ENCODE measurements around the gene SIGLEC1.

Gene SIGLEC1

DNA sequence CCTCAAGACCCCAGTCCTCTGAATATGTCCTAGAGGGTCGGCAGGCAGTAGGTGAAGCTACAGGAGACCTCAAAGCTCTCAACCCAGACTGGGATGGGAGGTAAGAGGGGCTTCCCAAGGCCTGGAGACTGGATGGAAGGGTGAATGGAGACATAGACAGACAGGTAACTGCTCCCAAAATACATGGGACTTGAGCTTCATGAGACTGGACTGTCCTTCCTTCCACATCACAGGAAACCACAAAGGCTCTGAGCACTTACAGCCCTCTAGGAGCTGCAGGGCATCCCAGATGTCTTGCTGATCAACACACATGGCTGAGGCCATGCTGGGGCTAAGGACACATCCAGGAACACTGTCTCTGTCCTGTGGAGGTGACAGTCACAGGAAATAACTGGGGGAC is 31.6 kb upstream of the SIGLEC1 start:
- DNase-seq, result no peak

DNA sequence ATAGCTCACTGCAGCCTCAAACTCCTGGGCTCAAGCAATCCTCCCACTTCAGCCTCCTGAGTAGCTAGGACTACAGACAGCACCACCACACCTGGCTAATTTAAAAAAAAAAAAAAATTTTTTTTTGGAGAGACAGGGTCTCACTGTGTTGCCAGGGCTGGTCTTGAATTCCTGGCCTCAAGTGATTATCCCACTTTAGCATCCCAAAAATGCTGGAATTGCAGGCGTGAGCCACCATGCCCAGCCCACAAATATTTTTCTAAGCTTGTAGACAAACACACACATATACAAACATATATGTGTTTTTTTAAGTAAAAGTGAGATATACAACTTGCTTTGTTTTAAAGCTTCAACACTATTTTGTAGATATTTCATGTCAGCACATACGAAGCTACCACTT is 30.9 kb upstream of the SIGLEC1 start:
- no peak for DNase-seq

DNA sequence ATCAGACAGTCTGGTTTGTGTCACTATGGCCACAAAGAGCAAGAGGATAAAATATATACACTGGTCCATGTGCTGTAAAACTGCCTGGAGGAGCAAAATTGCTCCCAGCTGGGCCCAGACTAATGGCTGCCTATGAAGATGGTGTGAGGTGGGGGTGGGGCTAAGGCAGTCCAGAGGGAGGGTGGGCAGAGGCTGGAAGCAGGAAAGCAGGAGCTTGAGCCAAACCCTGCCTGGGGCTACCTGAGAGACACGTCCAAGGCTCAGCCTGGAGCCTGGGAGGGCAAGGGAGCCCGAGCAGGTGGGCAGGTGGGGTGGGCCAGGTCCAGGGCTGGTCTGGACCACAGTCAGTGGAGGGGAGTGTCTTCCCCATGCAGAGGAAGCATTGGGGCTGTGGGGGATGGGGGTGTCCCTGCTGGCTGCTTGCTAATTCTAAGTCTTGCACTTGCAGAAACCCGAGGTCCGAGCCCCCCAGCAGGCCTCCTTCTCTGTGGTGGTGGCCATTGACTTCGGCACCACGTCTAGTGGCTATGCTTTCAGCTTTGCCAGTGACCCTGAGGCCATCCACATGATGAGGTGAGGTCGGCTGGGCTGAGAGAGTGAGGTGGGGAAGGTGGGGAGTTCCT is 29.5 kb upstream of the SIGLEC1 start:
- DNase-seq, result no peak

DNA sequence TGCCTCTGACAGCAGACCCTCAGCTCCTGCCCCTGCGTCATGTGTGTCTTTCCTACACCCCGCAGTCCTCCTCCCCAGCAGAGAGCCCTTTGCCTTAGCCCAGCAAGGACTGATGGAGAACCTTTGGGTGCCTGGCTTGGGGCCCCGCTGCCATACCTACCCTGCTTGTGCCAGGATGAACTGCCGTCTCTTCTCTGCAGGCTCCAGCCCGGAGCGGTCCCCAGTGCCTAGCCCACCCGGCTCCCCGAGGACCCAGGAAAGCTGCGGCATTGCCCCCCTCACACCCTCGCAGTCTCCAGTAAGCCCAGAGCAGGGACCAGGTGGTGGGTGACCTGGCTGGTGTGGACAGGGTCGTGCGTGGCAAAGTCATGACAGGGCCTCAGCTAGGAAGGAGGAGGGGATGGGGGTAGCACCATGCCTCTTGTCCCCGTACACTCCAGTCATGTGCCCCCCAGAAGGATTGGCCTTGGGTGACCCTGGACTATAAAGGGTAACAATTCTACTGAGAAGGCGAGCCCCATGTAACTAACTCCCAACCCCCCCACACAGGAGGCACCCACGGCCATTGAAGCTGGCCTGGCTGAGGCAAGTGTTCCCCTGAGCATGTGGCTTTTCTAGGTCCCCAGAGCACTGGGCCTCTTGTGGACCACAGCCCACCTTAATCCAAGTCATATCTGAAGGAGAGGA is 28.4 kb upstream of the SIGLEC1 start:
- DNase-seq, result no peak

DNA sequence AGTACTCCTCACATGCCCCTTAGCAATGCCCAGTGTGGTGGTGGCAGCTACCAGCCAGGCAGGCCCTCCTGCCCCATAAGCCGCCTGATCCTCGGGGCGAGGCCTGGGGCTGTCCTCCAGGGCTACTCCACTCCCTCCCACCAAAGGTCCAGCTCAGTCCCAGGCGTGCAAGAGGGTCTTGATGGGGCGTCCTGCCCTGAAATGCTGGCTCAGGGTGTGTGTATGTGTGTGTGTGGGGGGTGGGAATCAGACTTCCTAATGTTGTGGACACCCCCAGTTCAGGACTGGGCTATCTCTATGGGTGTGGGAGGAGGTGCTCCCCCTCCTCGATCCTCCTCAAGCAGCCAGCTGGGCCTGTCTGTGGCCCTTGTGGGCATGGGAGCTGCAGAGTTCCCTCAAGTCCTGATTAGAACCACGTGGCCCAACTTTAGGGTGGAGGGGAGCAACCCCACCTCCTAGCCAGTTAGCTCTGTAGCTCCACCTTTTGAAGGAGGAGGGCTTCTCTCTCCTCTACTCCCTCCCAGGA is 27.6 kb upstream of the SIGLEC1 start:
- DNase-seq, result no peak

DNA sequence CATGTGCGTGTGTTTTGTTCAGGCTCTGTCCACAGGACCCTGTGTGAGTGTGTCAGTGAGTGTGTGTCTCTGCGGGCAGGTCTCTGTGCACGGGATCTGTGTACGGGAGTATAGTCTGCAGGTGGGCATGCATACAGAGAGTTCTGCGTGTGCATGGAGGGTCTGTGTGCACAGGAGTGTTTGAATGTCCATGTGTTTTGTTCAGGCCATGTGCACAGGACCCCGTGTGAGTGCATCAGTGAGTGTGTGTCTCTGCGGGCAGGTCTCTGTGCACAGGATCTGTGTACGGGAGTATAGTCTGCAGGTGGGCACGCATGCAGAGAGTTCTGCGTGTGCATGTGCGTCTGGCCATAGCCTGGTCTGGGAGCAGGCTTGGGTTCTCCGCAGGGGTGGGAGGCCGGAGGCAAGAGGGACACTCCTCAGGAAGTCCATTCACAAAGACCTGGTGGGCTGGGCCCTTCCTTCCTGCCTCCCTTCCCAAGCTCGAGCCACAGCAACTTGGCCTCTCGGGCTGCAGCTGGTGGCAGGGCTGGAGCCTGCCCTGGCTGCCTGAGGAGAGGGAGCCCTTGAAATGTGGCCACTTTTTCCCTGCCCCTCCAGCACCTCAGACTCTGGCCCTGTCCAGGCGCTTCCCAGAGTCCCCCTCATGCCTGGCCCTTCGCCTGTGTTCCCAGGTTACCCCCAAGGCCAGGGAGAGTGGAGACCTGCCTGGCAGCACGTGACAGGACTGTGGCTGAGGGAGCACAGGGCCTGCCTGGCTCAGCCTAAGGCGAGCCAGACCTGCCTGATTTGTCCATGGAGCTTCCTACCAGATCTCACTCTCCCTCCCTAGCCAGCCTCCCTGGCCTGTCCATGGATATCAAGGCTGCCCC is 26.9 kb upstream of the SIGLEC1 start:
- no peak for DNase-seq

DNA sequence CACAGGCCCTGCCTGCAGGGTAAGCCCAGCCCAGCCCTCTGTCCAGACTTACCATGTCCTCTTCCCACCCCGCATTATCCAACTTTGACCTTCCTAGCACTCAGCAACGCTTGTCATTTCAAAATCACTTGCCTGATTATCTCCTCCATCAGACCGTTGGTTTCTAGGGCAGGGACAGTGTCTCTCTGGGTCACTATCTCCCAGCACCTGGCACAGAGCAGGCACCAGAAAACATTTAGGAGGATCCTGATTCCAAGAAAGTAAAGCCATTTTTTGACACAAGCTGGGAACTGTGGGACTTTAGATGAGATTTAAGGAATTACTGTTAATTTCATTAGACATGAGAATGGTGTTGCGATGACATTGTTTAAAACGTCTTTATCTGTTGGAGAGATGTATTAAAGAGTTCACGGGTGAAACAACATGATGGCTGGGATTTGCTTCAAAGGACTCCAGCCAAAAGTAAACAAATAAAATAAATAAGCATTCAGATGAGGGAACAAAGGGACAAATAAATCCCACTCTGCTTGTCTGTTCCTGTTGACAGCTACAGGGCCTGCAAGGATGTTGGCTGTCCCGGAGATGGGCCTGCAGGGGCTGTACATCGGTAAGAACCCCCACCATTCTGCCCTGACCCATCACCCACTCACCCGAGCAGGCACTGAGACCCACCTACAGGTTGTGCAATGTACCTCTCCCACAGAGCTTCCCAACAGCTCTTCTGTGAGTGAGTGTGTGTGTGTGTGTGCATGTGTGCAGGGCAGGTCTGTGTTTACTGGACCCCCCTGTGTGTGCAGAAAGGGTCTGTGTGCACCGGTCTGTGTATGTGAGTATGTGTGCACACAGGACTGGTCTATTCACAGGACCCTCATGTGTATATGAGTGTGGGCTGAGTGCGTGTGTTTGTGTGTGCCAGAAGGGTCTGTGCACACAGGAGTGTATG is 26.0 kb upstream of the SIGLEC1 start:
- no peak for DNase-seq

DNA sequence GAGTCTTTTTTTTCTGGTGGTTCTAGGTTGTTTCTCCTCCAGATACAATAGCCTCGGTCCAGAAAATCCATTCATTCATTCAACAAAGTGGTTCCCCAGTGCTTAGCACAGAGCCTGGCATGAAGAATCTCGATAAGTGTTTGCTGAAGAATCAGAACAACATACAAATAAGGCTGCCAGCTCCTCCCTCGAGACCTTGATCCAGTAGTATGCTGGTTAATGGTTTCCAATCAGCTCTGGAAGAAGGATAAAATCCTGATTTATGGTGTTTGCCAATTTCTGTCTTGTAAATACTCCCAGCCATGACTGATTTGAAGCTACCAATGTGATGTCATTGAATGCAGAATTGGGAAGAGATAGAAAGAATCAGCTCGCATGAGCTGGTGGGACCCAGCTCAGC is 23.4 kb upstream of the SIGLEC1 start:
- no peak for DNase-seq

DNA sequence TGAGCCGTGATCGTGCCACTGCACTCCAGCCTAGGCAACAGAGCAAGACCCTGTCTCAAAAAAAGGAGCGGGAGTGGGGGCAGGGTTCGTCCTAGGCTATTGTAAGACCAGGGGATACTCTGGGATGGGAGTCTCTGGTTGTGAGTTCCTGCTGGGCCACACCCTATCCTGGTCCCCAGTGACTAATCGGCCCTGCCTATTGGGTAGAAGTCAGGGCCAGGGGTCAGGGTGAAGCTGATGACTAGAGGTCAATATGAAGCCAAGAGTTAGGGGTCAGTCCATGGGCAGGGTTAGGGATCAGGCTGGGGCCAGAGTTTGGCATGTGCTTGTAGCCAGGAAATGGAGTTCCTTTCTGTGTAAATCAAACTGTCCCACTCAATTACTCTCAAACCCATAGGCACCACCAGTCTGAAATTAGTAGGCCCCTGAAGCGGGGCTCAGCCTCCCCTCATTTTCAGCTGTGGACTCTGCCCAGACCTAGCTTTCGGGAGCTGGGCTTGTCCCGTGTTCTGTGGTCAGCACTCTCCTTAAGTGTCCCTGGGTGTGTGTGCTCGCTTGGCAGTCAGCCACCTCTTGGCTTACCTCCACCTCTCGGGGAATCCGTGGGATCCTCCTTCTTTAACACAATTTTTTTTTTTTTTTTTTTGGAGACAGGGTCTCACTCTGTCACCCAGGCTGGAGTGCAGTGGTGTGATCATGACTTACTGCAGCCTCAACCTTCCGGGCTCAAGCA is 21.9 kb upstream of the SIGLEC1 start:
- DNase-seq, result no peak

DNA sequence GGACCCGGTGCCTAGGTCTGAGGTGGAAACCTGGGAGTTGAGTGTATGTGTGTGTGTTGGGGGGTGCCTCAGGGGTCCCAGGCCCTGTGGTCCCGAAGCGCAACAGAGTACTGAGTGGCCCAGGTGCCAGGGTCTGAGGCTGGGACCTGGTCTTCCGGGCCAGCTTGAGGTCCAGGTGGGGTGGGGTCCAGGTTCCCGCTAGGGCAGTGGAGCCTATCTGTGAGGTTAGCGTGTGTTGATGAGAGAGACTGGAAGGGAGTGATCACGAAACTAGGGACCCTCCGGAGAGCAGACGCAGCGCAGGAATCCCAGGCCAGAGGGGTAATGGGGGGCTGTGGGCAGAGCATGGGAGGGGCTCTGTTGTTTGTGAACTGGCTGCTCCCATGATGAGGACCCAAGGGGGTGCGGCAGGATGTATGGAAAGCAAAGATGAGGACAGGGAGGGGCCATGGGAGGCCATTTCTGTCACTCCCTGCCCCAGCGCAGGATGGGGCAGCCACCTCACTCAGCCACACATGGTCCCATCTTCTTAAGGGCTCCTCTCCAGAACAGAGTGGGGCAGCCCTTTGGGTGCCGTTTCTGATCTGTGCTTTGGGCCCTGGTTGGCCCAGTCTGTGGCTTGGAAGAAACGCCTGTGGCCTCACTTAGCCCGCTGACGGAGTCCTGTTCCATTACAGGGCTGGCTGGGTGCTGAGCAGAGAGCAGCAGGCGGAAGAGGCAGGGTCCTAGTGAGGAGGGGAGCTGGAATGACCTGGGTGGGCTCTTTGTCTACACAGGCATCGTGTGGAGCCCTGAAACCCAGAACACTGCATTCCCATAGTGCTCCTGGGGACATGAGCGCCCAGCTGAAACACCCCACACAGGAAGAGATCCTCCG is 21.0 kb upstream of the SIGLEC1 start:
- DNase-seq, result no peak

DNA sequence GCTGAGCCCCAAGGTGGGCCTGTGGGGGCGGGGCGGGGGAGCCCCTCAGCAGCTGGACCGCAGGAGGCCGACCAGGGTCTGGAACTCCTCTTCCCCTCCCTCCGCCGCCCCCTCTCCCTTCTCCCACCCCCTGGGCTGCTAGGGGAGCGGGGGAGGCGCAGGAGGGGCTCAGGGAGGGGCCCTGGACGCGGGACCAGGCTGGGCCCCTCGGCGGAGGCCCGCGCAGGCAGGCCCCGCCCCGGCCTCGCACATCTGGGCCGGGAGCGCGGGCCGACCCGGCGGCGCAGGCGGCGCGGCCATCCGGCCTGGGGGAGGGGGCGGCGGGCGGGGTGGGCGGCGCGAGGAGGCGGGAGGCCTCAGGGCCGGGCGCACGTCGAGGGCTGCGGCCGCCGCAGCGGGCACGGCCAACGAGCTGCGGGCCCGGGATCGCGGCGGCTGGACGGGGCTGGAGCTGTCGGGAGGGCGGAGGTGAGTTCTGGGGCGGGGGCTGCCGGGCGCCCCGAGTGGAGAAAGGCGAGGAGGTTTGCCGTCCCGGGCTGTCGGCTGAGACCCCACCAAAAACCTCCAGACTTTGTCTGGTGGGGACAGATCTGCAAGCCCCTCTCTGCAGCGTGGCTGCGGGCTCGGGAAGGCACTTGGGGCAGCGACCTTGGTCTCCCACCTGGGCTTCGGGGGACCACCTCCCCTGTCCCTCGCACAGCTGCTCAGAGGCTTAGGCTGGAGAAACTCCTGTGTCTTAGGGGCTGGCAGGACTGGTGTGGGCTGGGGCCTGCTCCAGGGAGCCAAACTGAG is 20.1 kb upstream of the SIGLEC1 start, which contains the start of gene HSPA12B:
Gene HSPA12B (plus strand): TSS at position 359 of the 792 bp plus-strand sequence. CDS start 5,990 bp downstream, outside the sequence.
- DNase-seq, result no peak

DNA sequence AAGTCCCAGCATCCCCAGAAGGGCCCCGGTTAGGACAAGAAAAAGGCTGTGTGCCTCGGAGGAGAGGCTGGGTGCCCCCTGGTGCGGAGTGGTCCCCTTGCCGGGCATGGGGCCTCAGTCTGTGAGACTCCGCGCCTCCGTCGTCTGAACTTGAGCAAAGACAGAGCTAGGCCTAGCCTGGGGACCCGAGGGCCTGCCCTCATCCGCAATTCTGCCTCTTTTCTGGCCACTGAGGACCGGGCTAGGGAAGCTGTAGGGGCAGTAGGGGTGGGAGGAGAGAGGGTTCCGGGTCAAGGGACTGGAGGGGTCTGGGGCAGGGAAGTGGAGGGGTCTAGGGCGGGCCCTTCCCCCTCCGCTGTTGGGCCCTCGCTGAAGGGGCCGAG is 19.5 kb upstream of the SIGLEC1 start:
- DNase-seq, result no peak

DNA sequence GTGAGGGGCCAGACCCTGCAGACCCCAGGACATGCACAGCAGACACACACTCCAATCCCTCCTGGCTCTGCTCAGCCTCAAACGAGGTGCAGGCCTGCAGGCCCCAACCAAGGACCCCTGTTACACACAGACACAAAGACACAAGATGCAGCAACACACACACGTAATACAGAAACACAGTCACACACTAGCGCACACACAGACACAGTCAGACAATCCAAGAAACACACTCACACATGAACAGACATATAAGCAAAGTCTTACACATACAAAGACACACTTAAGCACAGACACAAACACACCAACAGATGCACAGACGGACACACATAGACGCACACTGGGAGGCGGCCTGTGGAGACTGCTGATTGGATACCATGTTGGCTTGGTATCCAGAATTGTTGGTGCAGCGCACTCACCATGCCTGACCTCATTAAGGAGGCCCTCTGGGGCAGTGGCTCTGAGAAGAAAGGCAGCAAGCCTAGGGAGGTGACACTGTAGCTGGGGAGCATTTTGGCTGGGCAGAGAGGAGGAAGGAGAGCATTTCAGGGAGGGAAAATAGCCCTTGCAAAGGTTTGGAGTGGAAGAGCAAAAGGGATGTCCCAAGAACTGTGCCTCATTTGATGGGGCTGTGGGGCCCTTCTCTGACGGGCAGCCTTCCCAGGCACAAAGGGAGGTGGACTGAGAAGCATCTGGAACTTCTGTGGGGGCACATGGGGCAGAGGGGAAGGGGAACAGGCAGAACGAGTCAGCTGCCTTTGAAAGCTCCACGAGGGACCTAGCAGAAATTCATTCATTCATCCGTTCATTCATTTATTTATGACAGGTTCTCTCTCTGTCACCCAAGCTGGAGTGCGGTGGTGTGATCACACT is 18.6 kb upstream of the SIGLEC1 start:
- DNase-seq, result no peak

DNA sequence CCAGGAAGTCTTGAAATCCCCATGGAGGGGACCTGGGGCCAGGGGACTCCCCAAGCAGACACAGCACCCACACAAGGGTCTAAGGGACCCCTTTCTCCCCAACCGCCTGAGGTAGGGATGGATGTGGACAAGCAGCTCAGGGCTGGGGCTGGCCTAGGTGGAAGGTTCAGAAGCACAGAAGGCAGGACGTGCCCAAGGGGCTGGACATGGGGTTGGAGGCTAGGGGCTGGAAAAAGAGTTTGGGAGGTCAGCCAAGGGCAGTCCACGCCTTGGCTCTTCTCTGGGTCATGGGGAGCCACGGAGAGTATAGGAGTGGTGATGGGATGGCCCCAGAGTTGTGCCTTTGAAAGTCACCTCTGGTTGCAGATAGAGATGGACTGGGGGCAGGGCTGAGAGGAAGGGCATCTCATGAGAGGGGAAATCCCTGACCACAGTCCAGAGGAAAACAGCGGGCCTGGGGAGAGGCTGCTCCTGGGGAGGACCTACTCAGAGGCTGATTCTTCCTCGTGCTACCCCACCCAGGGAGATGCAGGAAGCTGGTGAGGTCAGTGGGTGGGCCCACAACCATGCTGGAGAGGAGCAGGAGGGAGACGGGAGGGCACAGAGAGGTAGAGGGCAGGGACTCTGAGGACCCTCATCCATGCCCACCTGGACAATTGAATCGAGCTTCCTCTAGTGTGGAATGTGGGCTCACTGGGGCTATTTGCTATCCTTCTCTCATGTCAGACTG is 17.6 kb upstream of the SIGLEC1 start:
- DNase-seq, result no peak

DNA sequence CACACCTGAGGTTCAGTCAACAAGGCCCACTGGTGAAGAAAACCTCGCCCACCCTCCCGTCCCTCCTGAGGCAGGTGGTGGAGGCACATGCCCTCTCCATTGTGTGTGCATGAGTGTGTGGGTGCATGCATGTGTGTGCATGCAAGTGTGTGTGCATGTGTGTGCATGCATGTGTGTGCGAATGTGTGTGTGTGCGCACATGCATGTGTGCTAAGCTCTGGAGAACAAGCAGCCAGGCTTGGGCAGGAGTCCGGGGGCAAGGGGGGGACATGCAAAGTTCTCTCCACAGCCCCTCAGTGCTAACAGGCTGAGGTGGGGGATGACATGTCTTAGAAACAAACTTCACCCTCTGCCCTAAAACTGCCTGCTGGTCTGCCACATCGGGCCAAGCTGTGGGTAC is 17.0 kb upstream of the SIGLEC1 start:
- DNase-seq, result no peak

DNA sequence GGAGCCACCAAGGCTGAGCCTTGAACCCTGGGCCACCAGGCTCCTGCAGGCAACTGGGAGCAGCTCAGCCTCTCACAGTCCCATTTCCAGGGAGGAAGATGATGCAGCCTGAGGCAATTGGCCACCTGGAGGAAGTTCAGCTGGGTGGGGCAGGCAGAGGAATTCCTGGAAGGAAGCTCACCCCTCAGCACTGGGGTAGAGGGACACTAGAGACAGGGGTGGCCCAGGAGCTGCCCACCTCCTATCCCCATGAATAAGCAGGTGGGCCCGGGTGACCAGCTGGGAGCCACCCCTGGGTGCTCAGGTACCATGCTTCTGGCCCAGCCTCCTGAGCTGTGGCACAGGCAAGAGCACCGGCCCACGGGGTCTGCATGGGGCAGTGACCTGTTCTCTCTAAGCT is 16.5 kb upstream of the SIGLEC1 start:
- DNase-seq, result no peak

DNA sequence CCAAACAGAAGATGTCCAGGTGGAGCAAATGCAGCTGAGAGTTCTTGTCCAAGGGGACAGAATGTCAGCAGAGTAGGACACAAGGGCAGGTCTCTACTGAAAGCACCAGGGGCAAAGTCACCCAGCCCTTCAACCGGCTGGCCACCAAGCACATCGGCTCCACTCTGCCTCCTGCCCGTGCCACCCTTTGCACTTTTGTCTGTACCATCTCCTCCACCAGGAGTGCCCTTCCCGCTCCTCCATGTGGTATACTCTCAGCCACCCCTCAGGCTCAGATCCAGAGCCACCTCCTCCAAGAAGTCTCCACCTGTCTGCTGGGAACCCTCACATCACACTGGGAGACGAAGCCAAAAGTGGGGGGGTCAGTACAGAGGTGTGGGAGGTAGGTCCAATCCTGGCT is 16.0 kb upstream of the SIGLEC1 start:
- DNase-seq, result no peak

DNA sequence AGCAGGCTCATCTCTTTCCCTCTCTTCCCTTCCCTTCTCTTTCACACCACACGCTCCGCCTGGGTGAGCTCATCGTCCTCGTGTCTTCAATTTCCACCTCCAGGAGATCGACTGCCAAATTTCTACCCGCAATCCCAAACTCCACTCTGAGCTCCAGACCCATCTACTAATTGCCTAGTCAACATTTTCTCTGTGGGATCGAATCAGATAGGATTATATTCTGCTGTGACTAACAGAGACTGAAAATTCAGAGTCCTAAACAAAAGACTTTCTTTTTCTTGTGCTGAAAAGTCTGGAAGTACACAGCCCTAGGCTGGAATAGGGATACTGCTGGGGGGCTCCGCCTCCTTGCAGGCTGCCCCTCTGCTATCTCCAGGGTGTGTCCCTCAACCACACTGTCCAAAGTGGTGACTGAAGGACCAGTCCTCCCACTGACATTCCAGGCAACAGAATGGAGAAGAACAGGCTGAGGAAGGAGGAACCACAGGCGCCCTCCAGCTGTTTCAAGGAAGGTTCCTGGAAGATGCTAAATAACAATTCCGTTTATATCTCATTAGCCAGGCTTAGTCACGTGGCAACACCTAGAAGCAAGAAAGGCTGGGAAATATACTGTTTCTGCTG is 15.1 kb upstream of the SIGLEC1 start:
- DNase-seq, result no peak

Measured in GF-D8 (cell line).